Suprapubic skin (tissue), 4 donors: ENCODE measurements around the gene WDTC1. TPM values are rescaled to one million over a fixed set of nuclear protein-coding genes. Genes with fewer than 3 reads are reported as not detected.

Experiments
- DNase-seq, 2 donors: peaks; one replicate each; pipeline ENCODE4 v3.0.0-alpha.2; 2019; ENCODE audit warnings: low spot score in 2 of 2
- H3K27ac ChIP-seq: fragments of 200-600 bp; sonication (generic); one replicate; pipeline ENCODE4 v1.5.1; 2019
- H3K27me3 ChIP-seq: fragments of 200-600 bp; sonication (generic); one replicate; pipeline ENCODE4 v1.5.1; 2019
- H3K36me3 ChIP-seq: fragments of 200-600 bp; sonication (generic); one replicate; pipeline ENCODE4 v1.5.1; 2019
- H3K4me1 ChIP-seq: fragments of 200-600 bp; sonication (generic); one replicate; pipeline ENCODE4 v1.5.1; 2019
- H3K4me3 ChIP-seq: fragments of 200-600 bp; sonication (generic); one replicate; pipeline ENCODE4 v1.5.1; 2019; ENCODE audit warnings: mild to moderate bottlenecking
- H3K9me3 ChIP-seq: fragments of 200-600 bp; sonication (generic); one replicate; pipeline ENCODE4 v1.5.1; 2019
- EP300 ChIP-seq: sonication (generic); formaldehyde crosslinking; IDR thresholded peaks from one replicate; pipeline ENCODE4 v1.6.1; 2017; ENCODE audit warnings: antibody characterized with exemption
- POLR2A ChIP-seq, 2 donors: fragments of 450-650 bp; IDR thresholded peaks; one replicate each; pipeline ENCODE4 v1.6.1; 2017; ENCODE audit warnings: antibody characterized with exemption in 2 of 2, mild to moderate bottlenecking in 2 of 2, moderate library complexity in 2 of 2
- POLR2AphosphoS5 ChIP-seq, 3 donors: sonication (generic); formaldehyde crosslinking; IDR thresholded peaks; one replicate each; pipeline ENCODE4 v1.6.1; 2017; ENCODE audit warnings: antibody characterized with exemption in 3 of 3
- WGBS: methylation state at CpG from one replicate; pipeline ENCODE4 v1.1.5; 2018; 5-methylcytosine and 5-hydroxymethylcytosine counted together
- total RNA-seq, 4 donors: library from RNA; depleted of rRNA; stranded (reverse); fragments of >200 nt; gene quantifications; one replicate each; pipeline ENCODE4 v1.1.0, GENCODE V29; 2016
- TF ChIP-seq, protein P1 (sequence below), 2 donors: fragments of 200-600 bp in 1 of 2; fragments of 450-650 bp in 1 of 2; sonication (generic) in 1 of 2; IDR thresholded peaks; one replicate each; pipeline ENCODE4 v1.5.1; 2016 to 2019; ENCODE audit warnings: antibody characterized with exemption in 2 of 2, mild to moderate bottlenecking in 1 of 2, moderate library complexity in 1 of 2

WDTC1 gene
- total RNA-seq, 4 donors from 2014 or later = 59.6 to 69.7 (median 64.5) TPM

DNA sequence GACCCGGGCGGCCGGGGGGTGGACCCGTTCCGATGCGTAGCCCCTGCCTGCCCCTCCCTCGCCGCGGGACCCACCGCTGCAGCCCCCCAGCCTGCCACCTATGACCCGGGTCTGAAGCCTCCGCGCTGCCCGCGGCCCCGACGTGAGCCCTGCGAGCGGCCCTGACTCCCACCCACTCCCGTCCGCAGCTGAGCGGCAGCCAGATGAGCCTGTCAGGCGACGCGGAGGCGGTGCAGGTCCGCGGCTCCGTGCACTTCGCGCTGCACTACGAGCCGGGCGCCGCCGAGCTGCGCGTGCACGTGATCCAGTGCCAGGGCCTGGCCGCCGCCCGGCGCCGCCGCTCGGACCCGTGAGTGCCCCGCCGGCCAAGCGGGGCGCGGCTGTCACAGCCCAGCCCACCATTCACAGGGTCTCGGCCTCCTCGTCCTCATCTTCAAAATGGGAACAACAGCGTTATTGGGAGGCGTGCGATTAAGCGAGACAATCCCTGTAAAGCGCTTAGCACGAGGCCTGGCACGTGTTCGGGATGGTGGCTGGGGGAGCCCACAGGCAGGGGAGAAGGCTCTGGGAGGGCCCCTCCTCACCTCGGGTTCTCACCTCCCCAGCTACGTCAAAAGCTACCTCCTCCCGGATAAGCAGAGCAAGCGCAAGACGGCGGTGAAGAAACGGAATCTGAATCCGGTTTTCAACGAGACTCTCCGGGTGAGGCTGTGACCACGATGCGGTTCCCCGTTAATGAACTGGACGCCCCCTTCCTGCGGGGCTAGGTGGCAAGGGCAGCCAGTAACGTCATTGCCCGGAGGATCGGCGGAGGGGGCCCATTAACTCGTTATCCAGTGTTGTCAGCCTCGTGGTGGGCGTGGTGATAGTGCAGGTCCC is 115.6 kb downstream of the WDTC1 start:
- H3K4me1 ChIP-seq = peaks cover 35% of the 10 kb centered on the region
- no peaks in the 10 kb centered on the region for H3K27me3 ChIP-seq
- TF ChIP-seq POLR2A (IDR thresholded peaks at IDR 0.05) (no peak), POLR2AphosphoS5 (IDR thresholded peaks at IDR 0.05) (no peak), EP300 (no peak)
- TF ChIP-seq, protein P1, sequence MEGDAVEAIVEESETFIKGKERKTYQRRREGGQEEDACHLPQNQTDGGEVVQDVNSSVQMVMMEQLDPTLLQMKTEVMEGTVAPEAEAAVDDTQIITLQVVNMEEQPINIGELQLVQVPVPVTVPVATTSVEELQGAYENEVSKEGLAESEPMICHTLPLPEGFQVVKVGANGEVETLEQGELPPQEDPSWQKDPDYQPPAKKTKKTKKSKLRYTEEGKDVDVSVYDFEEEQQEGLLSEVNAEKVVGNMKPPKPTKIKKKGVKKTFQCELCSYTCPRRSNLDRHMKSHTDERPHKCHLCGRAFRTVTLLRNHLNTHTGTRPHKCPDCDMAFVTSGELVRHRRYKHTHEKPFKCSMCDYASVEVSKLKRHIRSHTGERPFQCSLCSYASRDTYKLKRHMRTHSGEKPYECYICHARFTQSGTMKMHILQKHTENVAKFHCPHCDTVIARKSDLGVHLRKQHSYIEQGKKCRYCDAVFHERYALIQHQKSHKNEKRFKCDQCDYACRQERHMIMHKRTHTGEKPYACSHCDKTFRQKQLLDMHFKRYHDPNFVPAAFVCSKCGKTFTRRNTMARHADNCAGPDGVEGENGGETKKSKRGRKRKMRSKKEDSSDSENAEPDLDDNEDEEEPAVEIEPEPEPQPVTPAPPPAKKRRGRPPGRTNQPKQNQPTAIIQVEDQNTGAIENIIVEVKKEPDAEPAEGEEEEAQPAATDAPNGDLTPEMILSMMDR (IDR thresholded peaks at IDR 0.05) = no peak
- H3K4me3 ChIP-seq = peak overlapping the region; percentile 44
- peak in 1 of 2 donors; percentile 75 for DNase-seq
- H3K9me3 ChIP-seq = no peaks in the 10 kb centered on the region
- H3K36me3 ChIP-seq = peaks cover 19% of the 10 kb centered on the region
- 44% methylated on average over 18 of the region's 84 CpGs for WGBS
- H3K27ac ChIP-seq = peak overlapping the region; percentile 66

GRCh38 chr1:27350663-27351540 is 116.5 kb downstream of the WDTC1 start:
- peak overlapping the region; percentile 44 for H3K4me3 ChIP-seq
- no peak overlapping the region for H3K27ac ChIP-seq
- no peak for DNase-seq
- 52% methylated on average over 32 of the region's 62 CpGs for WGBS
- H3K9me3 ChIP-seq = no peaks in the 10 kb centered on the region
- H3K36me3 ChIP-seq = peaks cover 28% of the 10 kb centered on the region
- no peaks in the 10 kb centered on the region for H3K27me3 ChIP-seq
- peaks cover 34% of the 10 kb centered on the region for H3K4me1 ChIP-seq
- no peak for TF ChIP-seq EP300
- TF ChIP-seq, protein P1 (IDR thresholded peaks at IDR 0.05) = no peak
- TF ChIP-seq POLR2AphosphoS5 (IDR thresholded peaks at IDR 0.05) = no peak
- TF ChIP-seq POLR2A (IDR thresholded peaks at IDR 0.05) = no peak

- H3K9me3 ChIP-seq = no peaks in the 10 kb centered on the region
- TF ChIP-seq POLR2AphosphoS5 (IDR thresholded peaks at IDR 0.05) (no peak), POLR2A (IDR thresholded peaks at IDR 0.05) (peak in 1 of 2 donors; percentile 3), EP300 (no peak)
- no peaks in the 10 kb centered on the region for H3K27me3 ChIP-seq
- no peak overlapping the region for H3K4me3 ChIP-seq
- H3K36me3 ChIP-seq = peaks cover 35% of the 10 kb centered on the region
- peaks cover 39% of the 10 kb centered on the region for H3K4me1 ChIP-seq
- 65% methylated on average over 5 of the region's 8 CpGs for WGBS
- DNase-seq = no peak
- H3K27ac ChIP-seq = no peak overlapping the region
These were observed 117.2 kb downstream of the WDTC1 start for GRCh38 chr1:27351541-27352107.

DNA sequence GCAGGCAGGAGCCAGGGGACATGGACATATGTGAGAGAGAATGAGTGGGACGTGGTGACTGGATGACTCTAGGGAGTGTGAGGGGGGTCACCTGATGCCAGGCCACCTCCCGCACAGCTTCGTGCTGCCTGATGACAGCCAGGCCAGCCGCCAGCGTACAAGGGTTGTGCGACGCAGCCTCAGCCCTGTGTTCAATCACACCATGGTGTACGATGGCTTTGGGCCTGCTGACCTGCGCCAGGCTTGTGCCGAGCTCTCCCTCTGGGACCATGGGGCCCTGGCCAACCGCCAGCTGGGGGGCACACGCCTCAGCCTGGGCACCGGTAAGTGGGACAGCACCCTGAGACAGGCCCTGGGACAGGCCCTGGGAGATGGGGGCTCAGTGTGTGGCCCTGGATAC is 118.7 kb downstream of the WDTC1 start:
- TF ChIP-seq POLR2A (IDR thresholded peaks at IDR 0.05) (no peak), POLR2AphosphoS5 (IDR thresholded peaks at IDR 0.05) (no peak), EP300 (no peak)
- TF ChIP-seq, protein P1 (IDR thresholded peaks at IDR 0.05) = no peak
- Histone ChIP-seq H3K4me3 (no peak overlapping the region), H3K27ac (no peak overlapping the region), H3K27me3 (no peaks in the 10 kb centered on the region), H3K9me3 (no peaks in the 10 kb centered on the region), H3K36me3 (peaks cover 50% of the 10 kb centered on the region), H3K4me1 (peaks cover 49% of the 10 kb centered on the region)
- no peak for DNase-seq
- WGBS = 87% methylated on average over 13 of the region's 13 CpGs

DNA sequence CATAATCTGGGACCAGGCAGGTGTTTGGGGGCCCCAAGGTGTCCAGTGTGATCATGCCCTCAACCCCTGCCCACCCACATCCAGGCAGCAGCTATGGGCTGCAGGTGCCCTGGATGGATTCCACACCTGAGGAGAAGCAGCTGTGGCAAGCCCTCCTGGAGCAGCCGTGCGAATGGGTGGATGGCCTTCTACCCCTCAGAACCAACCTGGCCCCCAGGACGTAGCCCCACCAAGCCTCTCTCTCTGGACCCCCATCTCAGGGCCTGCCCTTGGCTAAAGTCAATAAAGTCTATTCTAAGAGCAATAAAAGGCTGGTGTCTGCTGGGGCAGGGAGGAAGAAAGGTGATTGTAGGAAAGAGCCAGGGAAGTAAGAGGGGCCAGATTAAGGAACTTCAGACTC is 119.2 kb downstream of the WDTC1 start:
- Histone ChIP-seq H3K27me3 (no peaks in the 10 kb centered on the region), H3K4me3 (no peak overlapping the region), H3K4me1 (peaks cover 48% of the 10 kb centered on the region), H3K36me3 (peaks cover 55% of the 10 kb centered on the region), H3K9me3 (no peaks in the 10 kb centered on the region), H3K27ac (no peak overlapping the region)
- WGBS = 100% methylated on average over 3 of the region's 3 CpGs
- DNase-seq = no peak
- TF ChIP-seq, protein P1 (IDR thresholded peaks at IDR 0.05) = no peak
- TF ChIP-seq POLR2AphosphoS5 (IDR thresholded peaks at IDR 0.05) = no peak
- no peak for TF ChIP-seq POLR2A (IDR thresholded peaks at IDR 0.05)
- no peak for TF ChIP-seq EP300
